Peyer's patch (tissue), 4 donors: ENCODE measurements around the gene KDM5A. TPM values are rescaled to one million over a fixed set of nuclear protein-coding genes. Genes with fewer than 3 reads are reported as not detected.

ENCODE experiments used
- DNase-seq, 3 donors: peaks; one replicate each; pipeline ENCODE4 v3.0.0-alpha.2; 2017 to 2019
- H3K27ac ChIP-seq, 4 donors: fragments of 200-600 bp; sonication (generic); one replicate each; pipeline ENCODE4 v1.5.1; 2016 to 2019
- H3K27me3 ChIP-seq, 2 donors: fragments of 200-600 bp; sonication (generic); one replicate each; pipeline ENCODE4 v1.5.1; 2019
- H3K36me3 ChIP-seq, 3 donors: fragments of 200-600 bp; sonication (generic); one replicate each; pipeline ENCODE4 v1.5.1; 2016 to 2019
- H3K4me1 ChIP-seq, 4 donors: fragments of 200-600 bp; sonication (generic); one replicate each; pipeline ENCODE4 v1.5.1; 2016 to 2019
- H3K4me3 ChIP-seq, 4 donors: fragments of 200-600 bp; sonication (generic); 1 replicate in 3 of 4; 2 replicates in 1 of 4; pipeline ENCODE4 v1.5.1; 2016 to 2019; ENCODE audit warnings: mild to moderate bottlenecking in 1 of 4
- H3K9me3 ChIP-seq, 4 donors: fragments of 200-600 bp; sonication (generic); one replicate each; pipeline ENCODE4 v1.5.1; 2016 to 2019; ENCODE audit warnings: mild to moderate bottlenecking in 1 of 4
- POLR2A ChIP-seq, 2 donors: fragments of 450-650 bp; IDR thresholded peaks; one replicate each; pipeline ENCODE4 v1.5.1; 2017; ENCODE audit warnings: antibody characterized with exemption in 2 of 2, mild to moderate bottlenecking in 2 of 2, moderate library complexity in 2 of 2
- total RNA-seq, 4 donors: library from RNA; depleted of rRNA; stranded (reverse); fragments of >200 nt; gene quantifications; one replicate each; pipeline ENCODE4 v1.1.0, GENCODE V29; 2016
- TF ChIP-seq, protein P1 (sequence below), 6 experiments: fragments of 450-650 bp in 4 of 6; fragments of 200-600 bp in 2 of 6; sonication (generic) in 1 of 6; IDR thresholded peaks; one replicate each; pipeline ENCODE4 v1.5.1; 2017 to 2019; ENCODE audit warnings: antibody characterized with exemption in 6 of 6, mild to moderate bottlenecking in 3 of 6, moderate library complexity in 1 of 6

KDM5A gene
- total RNA-seq, 4 donors from 2014 or later: 38.8 to 72.7 (median 60.8) TPM

GRCh38 chr12:241266-241665 is 147.9 kb downstream of the KDM5A start:
- TF ChIP-seq, protein P1, sequence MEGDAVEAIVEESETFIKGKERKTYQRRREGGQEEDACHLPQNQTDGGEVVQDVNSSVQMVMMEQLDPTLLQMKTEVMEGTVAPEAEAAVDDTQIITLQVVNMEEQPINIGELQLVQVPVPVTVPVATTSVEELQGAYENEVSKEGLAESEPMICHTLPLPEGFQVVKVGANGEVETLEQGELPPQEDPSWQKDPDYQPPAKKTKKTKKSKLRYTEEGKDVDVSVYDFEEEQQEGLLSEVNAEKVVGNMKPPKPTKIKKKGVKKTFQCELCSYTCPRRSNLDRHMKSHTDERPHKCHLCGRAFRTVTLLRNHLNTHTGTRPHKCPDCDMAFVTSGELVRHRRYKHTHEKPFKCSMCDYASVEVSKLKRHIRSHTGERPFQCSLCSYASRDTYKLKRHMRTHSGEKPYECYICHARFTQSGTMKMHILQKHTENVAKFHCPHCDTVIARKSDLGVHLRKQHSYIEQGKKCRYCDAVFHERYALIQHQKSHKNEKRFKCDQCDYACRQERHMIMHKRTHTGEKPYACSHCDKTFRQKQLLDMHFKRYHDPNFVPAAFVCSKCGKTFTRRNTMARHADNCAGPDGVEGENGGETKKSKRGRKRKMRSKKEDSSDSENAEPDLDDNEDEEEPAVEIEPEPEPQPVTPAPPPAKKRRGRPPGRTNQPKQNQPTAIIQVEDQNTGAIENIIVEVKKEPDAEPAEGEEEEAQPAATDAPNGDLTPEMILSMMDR (IDR thresholded peaks at IDR 0.05): no peak
- no peak for TF ChIP-seq POLR2A (IDR thresholded peaks at IDR 0.05)
- Histone ChIP-seq H3K4me1 (no peaks in the 10 kb centered on the region), H3K4me3 (no peak overlapping the region), H3K27me3 (no peaks in the 10 kb centered on the region), H3K36me3 (no peaks in the 10 kb centered on the region), H3K27ac (no peak overlapping the region), H3K9me3 (peaks cover 0 to 6% (median 2%) of the 10 kb centered on the region in 4 donors)
- DNase-seq: no peak

GRCh38 chr12:240566-240965 is 148.6 kb downstream of the KDM5A start:
- TF ChIP-seq POLR2A (IDR thresholded peaks at IDR 0.05): no peak
- TF ChIP-seq, protein P1 (IDR thresholded peaks at IDR 0.05): no peak
- Histone ChIP-seq H3K4me1 (no peaks in the 10 kb centered on the region), H3K27me3 (no peaks in the 10 kb centered on the region), H3K27ac (no peak overlapping the region), H3K4me3 (no peak overlapping the region), H3K36me3 (no peaks in the 10 kb centered on the region), H3K9me3 (peaks cover 0 to 13% (median 2%) of the 10 kb centered on the region in 4 donors)
- no peak for DNase-seq

- Histone ChIP-seq H3K27me3 (no peaks in the 10 kb centered on the region), H3K9me3 (peaks cover 0 to 15% (median 2%) of the 10 kb centered on the region in 4 donors), H3K4me3 (no peak overlapping the region), H3K27ac (no peak overlapping the region), H3K36me3 (no peaks in the 10 kb centered on the region), H3K4me1 (no peaks in the 10 kb centered on the region)
- DNase-seq: no peak
- TF ChIP-seq POLR2A (IDR thresholded peaks at IDR 0.05): no peak
- TF ChIP-seq, protein P1 (IDR thresholded peaks at IDR 0.05): no peak
Observed at GRCh38 chr12:238736-239398, 150.3 kb downstream of the KDM5A start.

- DNase-seq: no peak
- Histone ChIP-seq H3K27ac (peak overlapping the region in 2 of 4 donors; percentile 36 to 50), H3K4me1 (no peaks in the 10 kb centered on the region), H3K9me3 (peaks cover 0 to 15% (median 2%) of the 10 kb centered on the region in 4 donors), H3K4me3 (no peak overlapping the region), H3K27me3 (no peaks in the 10 kb centered on the region), H3K36me3 (no peaks in the 10 kb centered on the region)
- TF ChIP-seq POLR2A (IDR thresholded peaks at IDR 0.05): no peak
- TF ChIP-seq, protein P1 (IDR thresholded peaks at IDR 0.05): no peak
Observed at GRCh38 chr12:238116-238515, 151.0 kb downstream of the KDM5A start.

DNA sequence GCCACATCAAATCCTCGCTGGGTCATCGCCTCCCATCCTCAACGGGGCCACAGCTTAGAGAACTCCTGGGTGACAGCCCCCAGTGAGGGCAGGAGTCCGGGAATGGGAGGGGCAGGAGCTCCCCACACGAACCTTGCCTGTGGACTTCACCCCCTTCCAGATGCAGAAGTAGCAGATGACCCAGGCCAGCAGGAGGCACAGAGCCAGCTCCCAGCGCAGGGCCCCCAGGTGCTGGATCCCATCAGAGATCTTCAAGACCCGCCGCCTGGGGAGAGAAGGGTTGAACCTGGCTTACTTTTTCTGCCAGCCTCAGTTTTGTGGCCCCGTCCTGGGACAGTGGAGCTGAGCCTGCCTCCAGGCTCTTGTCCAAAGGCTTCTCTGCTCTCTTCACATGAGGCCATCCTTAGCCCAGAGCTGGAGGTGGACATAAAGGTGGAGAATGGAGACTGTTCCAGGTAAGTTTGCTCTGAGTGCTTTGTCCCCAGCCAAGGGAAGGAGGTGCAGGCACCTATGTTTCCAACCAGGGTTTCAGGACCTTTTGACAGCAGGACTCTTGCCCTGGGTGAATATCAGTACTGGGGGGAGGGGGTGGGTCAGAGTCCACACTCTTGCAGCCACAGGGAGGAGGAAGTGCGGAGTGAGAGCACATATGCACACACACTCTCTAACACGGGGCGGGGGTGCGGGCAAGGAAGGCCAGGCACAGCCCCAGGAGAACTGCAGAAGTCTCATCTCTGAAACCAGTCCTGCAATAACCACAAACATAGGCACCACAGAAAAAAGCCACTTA is 151.9 kb downstream of the KDM5A start:
- Histone ChIP-seq H3K4me3 (peak overlapping the region in 1 of 4 donors; percentile 26), H3K27ac (peak overlapping the region in 2 of 4 donors; percentile 50 to 53)
- peak in 1 of 2 donors; percentile 26 for TF ChIP-seq POLR2A (IDR thresholded peaks at IDR 0.05)
- TF ChIP-seq, protein P1 (IDR thresholded peaks at IDR 0.05): peak in 1 of 6 experiments; percentile 26

More for the DNA sequence above, 151.9 kb downstream of the KDM5A start:
- H3K36me3 ChIP-seq: no peaks in the 10 kb centered on the region
- no peaks in the 10 kb centered on the region for H3K27me3 ChIP-seq
- peak in 2 of 3 donors; percentile 72 to 74 for DNase-seq
- no peaks in the 10 kb centered on the region for H3K4me1 ChIP-seq
- H3K9me3 ChIP-seq: peaks cover 0 to 15% (median 2%) of the 10 kb centered on the region in 4 donors
